GM19023 (cell line): ENCODE results near the gene VPS13D.
"Not testable (repeated sequence)": the region's sequence is repeated elsewhere in the genome, so short reads cannot be mapped to it uniquely, and the experiment has no call there.

Experiments used
- ATAC-seq: cut with Tn5 transposase; IDR thresholded peaks from one replicate; pipeline ENCODE4 v1.9.1; 2021; ENCODE audit warnings: mild to moderate bottlenecking, moderate library complexity; ENCODE audit not compliant: unreplicated experiment

The VPS13D gene

GRCh38 chr1:12444329-12444841, 214.6 kb downstream of the VPS13D start:
- no peak for ATAC-seq

GRCh38 chr1:12445257-12445656, 215.4 kb downstream of the VPS13D start:
- no peak for ATAC-seq

- no peak for ATAC-seq
Measured at GRCh38 chr1:12446593-12446992, 216.8 kb downstream of the VPS13D start.

DNA sequence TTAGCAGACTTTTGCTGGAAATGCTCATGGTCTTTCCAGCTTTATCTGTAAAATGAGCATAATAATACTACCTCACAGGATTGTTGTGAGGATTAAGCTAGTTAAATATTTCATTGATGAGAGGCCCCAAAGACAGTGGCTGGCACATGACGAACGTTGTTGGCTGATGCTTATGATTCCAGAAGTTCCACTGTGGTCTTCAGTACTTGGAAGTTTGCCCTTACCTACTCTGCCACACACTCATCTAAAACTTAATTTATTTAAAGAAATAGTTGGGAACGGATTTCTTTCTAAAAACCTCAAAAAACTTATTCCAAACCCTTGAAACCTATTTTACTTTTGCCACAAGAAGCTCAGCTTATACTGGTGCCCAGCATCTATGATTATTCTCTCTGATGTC, 217.5 kb downstream of the VPS13D start:
- ATAC-seq: no peak

DNA sequence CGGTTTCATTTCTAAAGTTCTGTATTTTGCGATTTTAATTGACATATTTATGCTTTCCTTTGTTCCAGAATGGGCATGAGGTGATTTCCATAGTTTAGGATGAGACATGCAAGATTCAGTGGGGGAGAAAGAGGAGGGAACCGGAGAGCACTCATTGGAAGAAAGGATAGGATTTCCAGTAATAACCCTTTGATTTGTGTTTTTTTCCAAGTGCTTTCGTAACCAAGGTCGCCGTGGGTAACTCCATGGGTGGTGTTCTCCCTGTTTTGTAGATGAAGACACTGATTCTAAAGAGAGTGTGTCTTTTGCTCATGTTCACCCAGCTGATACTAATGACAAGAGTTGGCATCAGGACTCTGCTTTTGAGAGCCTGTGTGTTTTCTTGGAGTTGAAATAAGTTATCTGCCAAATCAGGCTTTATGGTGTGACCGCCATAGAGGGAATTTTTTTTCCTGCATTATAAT, 218.1 kb downstream of the VPS13D start:
- ATAC-seq: no peak

- no peak for ATAC-seq
Measured at GRCh38 chr1:12448746-12449177, 218.9 kb downstream of the VPS13D start.

GRCh38 chr1:12450090-12450755, 220.4 kb downstream of the VPS13D start:
- no peak for ATAC-seq

GRCh38 chr1:12450756-12451559, 221.1 kb downstream of the VPS13D start:
- no peak for ATAC-seq

DNA sequence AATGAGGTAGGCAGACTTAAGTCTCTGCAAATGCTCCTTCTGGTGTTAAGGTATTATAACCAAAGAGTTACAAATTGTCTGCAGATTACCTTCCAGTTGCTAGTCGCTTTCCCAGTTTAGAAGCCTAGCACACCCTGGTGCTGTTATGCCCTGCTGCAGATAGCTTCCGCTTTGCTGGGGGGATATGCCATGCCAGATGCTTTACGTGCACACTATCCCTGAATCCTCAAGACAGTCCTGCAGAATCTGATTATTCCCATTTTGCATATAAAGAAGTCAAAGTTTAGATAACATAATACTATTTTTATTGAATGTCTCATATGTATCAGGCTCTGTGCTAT, 221.7 kb downstream of the VPS13D start:
- no peak for ATAC-seq

DNA sequence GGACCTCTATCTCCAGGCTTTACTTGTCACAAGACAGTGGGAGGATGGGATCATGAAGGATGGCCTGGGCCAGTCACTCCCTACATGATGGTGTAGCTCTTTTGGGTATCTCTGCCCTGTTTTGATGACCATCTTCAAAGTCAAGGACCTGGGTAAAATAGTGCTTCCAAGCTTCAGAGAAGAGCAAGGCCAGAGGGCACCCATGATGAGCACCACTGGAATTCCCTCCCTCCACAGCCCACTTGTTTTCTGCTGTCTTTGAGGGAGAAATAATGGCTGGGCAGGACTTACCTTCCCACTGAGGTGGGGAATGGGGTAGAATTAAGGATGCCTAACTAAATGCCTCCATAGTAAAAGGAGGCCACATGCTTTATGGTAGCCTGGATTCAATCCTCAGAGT, 222.4 kb downstream of the VPS13D start:
- ATAC-seq: no peak

DNA sequence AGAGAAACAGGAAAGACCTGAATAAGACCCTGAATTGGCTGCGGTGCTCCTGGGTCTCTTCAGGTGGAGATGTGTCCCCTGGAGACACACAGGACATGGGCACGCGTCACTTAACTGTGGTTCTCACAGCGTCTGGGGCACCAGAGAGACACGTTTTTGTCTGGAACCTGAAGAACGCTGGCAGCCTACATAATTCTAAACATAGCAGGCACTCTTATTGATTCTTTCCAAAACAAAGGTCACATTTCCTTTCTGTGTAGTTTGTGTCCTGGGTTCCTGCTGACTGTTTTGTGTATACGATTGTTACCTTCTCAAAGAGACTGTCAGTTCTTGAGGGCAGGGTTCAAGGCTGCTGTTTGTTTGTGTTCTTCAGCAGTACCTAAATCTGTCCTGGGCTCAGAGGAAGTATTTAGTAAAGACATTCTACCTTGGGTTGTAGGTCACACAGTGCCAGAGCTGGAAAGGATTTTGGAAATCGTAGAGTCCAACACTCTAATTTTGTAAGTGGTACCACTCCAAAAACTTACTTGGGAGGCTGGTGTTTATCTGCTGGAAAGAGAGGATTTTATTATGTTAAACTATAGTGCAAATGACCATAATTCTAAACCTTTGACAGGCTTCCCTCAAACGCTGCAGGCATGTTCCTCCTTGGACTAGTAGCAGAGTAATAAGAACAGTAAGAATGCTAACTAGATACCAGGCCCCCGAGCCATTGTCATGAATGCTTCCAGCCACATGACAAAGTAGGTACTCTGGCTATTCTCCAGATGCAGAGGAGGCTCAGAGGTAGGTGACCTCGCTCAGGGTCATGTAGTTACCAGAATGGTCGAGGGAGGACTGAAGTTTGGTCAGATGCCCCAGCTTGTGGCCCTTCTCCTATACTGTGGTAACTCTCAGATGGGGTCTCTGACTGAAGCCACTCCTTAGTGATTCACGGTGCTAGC, 223.8 kb downstream of the VPS13D start:
- no peak for ATAC-seq

GRCh38 chr1:12454406-12455391, 224.9 kb downstream of the VPS13D start:
- no peak for ATAC-seq

DNA sequence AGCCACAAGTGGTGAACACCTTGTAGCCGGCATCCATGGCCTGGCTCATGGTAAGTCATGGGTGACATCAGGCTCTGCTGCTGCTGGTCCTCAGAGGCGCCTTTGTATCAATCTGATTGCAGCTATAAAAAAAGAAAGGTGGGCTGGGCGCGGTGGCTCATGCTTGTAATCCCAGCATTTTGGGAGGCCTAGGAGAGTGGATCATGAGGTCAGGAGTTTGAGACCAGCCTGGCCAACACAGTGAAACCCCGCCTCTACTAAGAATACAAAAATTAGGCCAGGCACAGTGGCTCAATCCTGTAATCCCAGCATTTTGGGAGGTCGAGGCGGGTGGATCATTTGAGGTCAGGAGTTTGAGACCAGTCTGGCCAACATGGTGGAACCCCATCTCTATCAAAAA, 226.3 kb downstream of the VPS13D start:
- ATAC-seq: not testable (repeated sequence)

GRCh38 chr1:12456979-12457378, 227.1 kb downstream of the VPS13D start:
- ATAC-seq: no peak

GRCh38 chr1:12457771-12458170, 227.9 kb downstream of the VPS13D start:
- no peak for ATAC-seq

- no peak for ATAC-seq
Measured at GRCh38 chr1:12458571-12458970, 228.7 kb downstream of the VPS13D start.

DNA sequence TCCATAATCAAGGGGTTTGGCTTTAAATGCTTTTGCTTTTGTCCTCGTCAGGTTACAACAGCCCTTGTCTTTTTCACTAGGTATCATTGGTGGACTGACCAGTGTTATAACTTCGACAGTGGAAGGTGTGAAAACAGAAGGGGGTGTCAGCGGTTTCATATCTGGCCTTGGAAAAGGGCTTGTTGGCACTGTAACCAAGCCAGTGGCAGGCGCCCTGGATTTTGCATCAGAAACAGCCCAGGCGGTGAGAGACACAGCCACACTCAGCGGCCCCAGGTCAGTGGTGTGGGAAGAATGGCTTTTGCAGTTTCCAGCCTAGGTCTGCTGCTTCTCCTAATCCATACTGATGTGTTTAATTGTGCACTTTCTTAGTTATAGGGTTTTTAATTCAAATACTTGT, 230.3 kb downstream of the VPS13D start:
- no peak for ATAC-seq

GRCh38 chr1:12460911-12461621, 231.2 kb downstream of the VPS13D start:
- ATAC-seq: no peak

GRCh38 chr1:12461754-12462153, 231.9 kb downstream of the VPS13D start:
- no peak for ATAC-seq
